Erythroblast (primary cell): ENCODE data around the gene AMIGO1.

Experiments
- GATA1 ChIP-seq: IDR thresholded peaks from 2 replicates; pipeline ENCODE4 v1.6.1; 2011; ENCODE audit warnings: low read depth, mild to moderate bottlenecking, control low read depth, low read length, moderate library complexity
- POLR2A ChIP-seq: IDR thresholded peaks from 2 replicates; pipeline ENCODE4 v1.6.1; 2011; ENCODE audit warnings: mild to moderate bottlenecking, low read length

DNA sequence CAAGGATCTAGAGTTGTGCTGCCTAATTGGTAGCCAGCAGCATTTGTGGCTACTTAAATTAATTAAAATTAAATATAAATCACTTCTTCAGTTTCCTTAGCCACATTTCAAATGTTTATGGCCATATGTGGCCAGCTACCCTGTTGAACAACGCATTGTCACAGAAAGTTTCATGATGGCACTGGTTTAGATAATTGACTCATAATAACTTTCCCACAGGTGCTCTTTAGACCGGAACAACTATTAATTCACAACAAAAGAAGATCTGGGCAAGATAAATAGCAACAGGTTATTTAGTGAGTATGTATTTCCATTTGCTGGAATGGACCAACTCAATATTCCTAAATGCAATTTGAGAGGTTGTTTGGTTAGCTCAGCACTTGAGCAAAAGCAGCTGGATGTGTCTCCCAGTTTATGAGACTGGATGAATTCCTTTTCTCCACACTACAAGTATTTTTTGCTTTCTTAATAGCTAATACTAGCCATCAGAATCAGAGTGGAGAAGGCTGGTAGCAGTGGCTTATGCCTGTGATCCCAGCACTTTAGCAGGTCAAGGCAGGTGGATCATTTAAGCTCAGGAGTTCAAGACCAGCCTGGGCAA is 3.7 kb upstream of the AMIGO1 start:
- TF ChIP-seq POLR2A (no peak), GATA1 (no peak)
